CD8-positive, alpha-beta memory T cell (primary cell): ENCODE measurements around the gene SLC22A17. TPM values are rescaled to one million over a fixed set of nuclear protein-coding genes. Genes with fewer than 3 reads are reported as not detected.
"Not testable (repeated sequence)": the region's sequence is repeated elsewhere in the genome, so short reads cannot be mapped to it uniquely, and the experiment has no call there.

Experiments used
- CTCF ChIA-PET: fragments of 350-600 bp; sonication (Branson Sonifier 250); formaldehyde crosslinking; loops from one replicate; lab custom pipeline; 2021; ENCODE audit warnings: antibody characterized with exemption; lab: Charles Lee
- POLR2A ChIA-PET: fragments of 350-600 bp; sonication (Branson Sonifier 250); formaldehyde crosslinking; loops from one replicate; lab custom pipeline; 2021; ENCODE audit warnings: antibody characterized with exemption; lab: Charles Lee
- DNase-seq, 5 donors: peaks; one replicate each; pipeline versions ENCODE4 v3.0.0 to v3.0.0-alpha.2; 2020 to 2022; ENCODE audit warnings: mixed read lengths in 1 of 5
- H3K27ac ChIP-seq: one replicate; pipeline ENCODE4 v1.7.0; 2013; ENCODE audit warnings: low read depth, mild to moderate bottlenecking, low read length, moderate library complexity
- H3K27me3 ChIP-seq: 2 replicates; pipeline ENCODE4 v1.7.0; 2013; ENCODE audit warnings: low read length, mild to moderate bottlenecking; ENCODE audit not compliant: insufficient read depth, poor library complexity, severe bottlenecking
- H3K36me3 ChIP-seq: 2 replicates; pipeline ENCODE4 v1.7.0; 2013; ENCODE audit warnings: mild to moderate bottlenecking, low read length, moderate library complexity; ENCODE audit not compliant: insufficient read depth
- H3K4me1 ChIP-seq: 2 replicates; pipeline ENCODE4 v1.7.0; 2013; ENCODE audit warnings: mild to moderate bottlenecking, low read length, moderate library complexity; ENCODE audit not compliant: insufficient read depth
- H3K4me3 ChIP-seq: 2 replicates; pipeline ENCODE4 v1.7.0; 2013; ENCODE audit warnings: mild to moderate bottlenecking, low read length
- H3K9me3 ChIP-seq: 2 replicates; pipeline ENCODE4 v1.7.0; 2013; ENCODE audit warnings: mild to moderate bottlenecking, low read length
- H3K27ac Mint-ChIP-seq, 8 donors: one replicate each; pipeline ENCODE4 v1.8.0; 2020 to 2021; ENCODE audit warnings: mixed read lengths in 8 of 8, mild to moderate bottlenecking in 6 of 8, inconsistent platforms in 3 of 8, moderate library complexity in 3 of 8
- H3K27me3 Mint-ChIP-seq, 2 donors: one replicate each; pipeline ENCODE4 v1.8.0; 2020 to 2021; ENCODE audit warnings: mixed read lengths in 2 of 2, mild to moderate bottlenecking in 1 of 2, moderate library complexity in 1 of 2
- H3K36me3 Mint-ChIP-seq, 3 donors: one replicate each; pipeline ENCODE4 v1.8.0; 2020 to 2021; ENCODE audit warnings: mixed read lengths in 3 of 3, inconsistent platforms in 1 of 3, mild to moderate bottlenecking in 1 of 3
- H3K4me1 Mint-ChIP-seq, 3 donors: one replicate each; pipeline ENCODE4 v1.8.0; 2020 to 2021; ENCODE audit warnings: mixed read lengths in 3 of 3, inconsistent platforms in 1 of 3, mild to moderate bottlenecking in 1 of 3
- H3K4me3 Mint-ChIP-seq, 7 donors: one replicate each; pipeline ENCODE4 v1.8.0; 2020 to 2021; ENCODE audit warnings: mixed read lengths in 7 of 7, mild to moderate bottlenecking in 6 of 7, moderate library complexity in 4 of 7, inconsistent platforms in 2 of 7
- H3K9me3 Mint-ChIP-seq, 5 donors: one replicate each; pipeline ENCODE4 v1.8.0; 2020 to 2022; ENCODE audit warnings: mixed read lengths in 5 of 5, mild to moderate bottlenecking in 3 of 5, moderate library complexity in 2 of 5, inconsistent platforms in 1 of 5
- polyA plus RNA-seq: library from polyadenylated mRNA; unstranded; fragments of 300-500 nt; fragmentation: Illumina TruSeq; gene quantifications from one replicate; pipeline ENCODE4 v1.2.3, GENCODE V29; 2021
- total RNA-seq, 2 experiments: library from RNA; stranded (reverse); gene quantifications; one replicate each; pipeline ENCODE4 v1.2.3, GENCODE V29; 2021

The SLC22A17 gene
- total and polyA plus RNA-seq, 3 experiments from 2014 or later: 1.6 to 2.8 (median 2.6) TPM

- H3K4me1 Mint-ChIP-seq: no peaks in the 10 kb centered on the region
- no peak overlapping the region for H3K27ac Mint-ChIP-seq
- Histone ChIP-seq H3K9me3 (no peaks in the 10 kb centered on the region), H3K27ac (no peak overlapping the region), H3K4me1 (no peaks in the 10 kb centered on the region), H3K27me3 (no peaks in the 10 kb centered on the region), H3K4me3 (no peak overlapping the region), H3K36me3 (no peaks in the 10 kb centered on the region)
- ChIA-PET POLR2A (no interaction called here), CTCF (interaction anchor here (1.1 kb wide), 1 partner anchor 40 kb away, joined by 3 read pairs; no protein-coding TSS in a partner anchor)
- H3K36me3 Mint-ChIP-seq: peaks cover 0 to 3% (median 0%) of the 10 kb centered on the region in 3 donors
- peaks cover 11 to 69% of the 10 kb centered on the region in 2 donors for H3K27me3 Mint-ChIP-seq
- H3K4me3 Mint-ChIP-seq: no peak overlapping the region
- no peak for DNase-seq
- H3K9me3 Mint-ChIP-seq: peaks cover 0 to 4% (median 0%) of the 10 kb centered on the region in 5 donors
Measured at GRCh38 chr14:23339506-23340268, 13.0 kb downstream of the SLC22A17 start.

DNA sequence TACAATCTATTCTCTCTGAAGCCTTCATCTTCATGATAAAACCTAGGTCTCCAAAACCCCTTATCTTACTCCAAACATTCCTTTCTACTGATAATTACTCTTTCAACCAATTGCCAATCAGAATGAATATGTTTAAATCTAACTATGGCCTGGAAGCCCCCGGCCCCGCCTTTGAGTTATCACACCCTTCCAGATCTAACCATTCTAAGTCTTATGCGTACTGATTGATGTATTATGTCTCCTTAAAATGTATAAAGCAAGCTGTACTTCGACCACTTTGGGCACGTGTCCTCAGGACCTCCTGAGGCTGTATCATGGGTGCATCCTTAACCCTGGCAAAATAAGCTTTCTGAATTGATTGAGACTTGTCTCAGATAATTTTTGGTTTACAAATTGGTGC is 17.1 kb downstream of the SLC22A17 start:
- POLR2A ChIA-PET: no interaction called here
- Mint-ChIP-seq H3K9me3 (peaks cover 0 to 4% (median 0%) of the 10 kb centered on the region in 5 donors), H3K27ac (no peak overlapping the region), H3K27me3 (peaks cover 11 to 52% of the 10 kb centered on the region in 2 donors), H3K4me1 (no peaks in the 10 kb centered on the region), H3K36me3 (peaks cover 0 to 3% (median 0%) of the 10 kb centered on the region in 3 donors), H3K4me3 (no peak overlapping the region)
- no peak overlapping the region for H3K27ac ChIP-seq
- H3K27me3 ChIP-seq: no peaks in the 10 kb centered on the region
- CTCF ChIA-PET: interaction anchor here (1.0 kb wide), 1 partner anchor 9 kb away, joined by 5 read pairs; no protein-coding TSS in a partner anchor
- H3K4me1 ChIP-seq: no peaks in the 10 kb centered on the region
- H3K4me3 ChIP-seq: no peak overlapping the region
- no peak for DNase-seq
- no peaks in the 10 kb centered on the region for H3K9me3 ChIP-seq
- no peaks in the 10 kb centered on the region for H3K36me3 ChIP-seq

DNA sequence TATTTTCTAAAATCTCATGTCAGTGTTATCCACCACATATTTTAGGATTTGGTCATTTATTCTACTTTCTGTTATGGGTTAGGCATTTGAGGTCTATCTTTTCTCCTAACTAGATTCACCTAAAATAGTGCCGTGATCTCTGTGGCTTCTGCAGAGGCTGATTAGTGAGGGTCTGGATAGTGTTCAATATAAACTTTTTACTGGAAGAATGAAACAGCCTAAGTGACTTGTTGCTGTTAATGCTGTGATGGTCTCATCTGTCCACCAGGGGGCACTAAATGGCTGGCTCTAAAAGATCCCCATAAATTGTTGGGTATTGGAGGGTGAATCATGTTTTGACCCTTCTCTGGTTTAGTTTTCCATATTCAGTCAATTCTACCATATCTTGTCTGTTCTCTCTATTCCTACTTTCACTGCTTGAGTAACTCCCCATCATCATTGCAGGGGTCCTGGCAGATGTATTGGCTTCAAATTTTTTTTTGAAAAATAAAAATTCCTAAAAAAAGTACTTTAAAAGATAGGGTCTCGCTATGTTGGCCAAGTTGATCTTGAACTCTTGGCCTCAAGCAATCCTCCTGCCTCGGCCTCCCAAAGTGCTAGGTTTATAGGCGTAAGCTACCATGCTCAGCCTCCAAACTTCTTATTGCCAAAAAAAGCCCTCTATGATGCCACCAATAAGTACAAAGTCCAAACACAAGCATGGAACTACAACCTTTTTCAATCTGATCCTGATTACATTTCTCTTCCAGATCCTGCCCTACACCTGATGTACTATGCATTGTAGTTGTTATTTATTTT is 24.5 kb downstream of the SLC22A17 start:
- Histone ChIP-seq H3K4me1 (peaks cover 2% of the 10 kb centered on the region), H3K9me3 (no peaks in the 10 kb centered on the region), H3K27ac (no peak overlapping the region), H3K27me3 (no peaks in the 10 kb centered on the region), H3K4me3 (no peak overlapping the region), H3K36me3 (peaks cover 17% of the 10 kb centered on the region)
- H3K27ac Mint-ChIP-seq: peak overlapping the region in 2 of 8 donors; percentile 37 to 38
- POLR2A ChIA-PET: interaction anchor here (0.6 kb wide), 3 partner anchors 142 to 1742 kb away, joined by 4 to 7 read pairs (median 6); partner anchors contain the start of gene NGDN
- peak; percentile 37 to 74 (median 47) for DNase-seq
- CTCF ChIA-PET: interaction anchor here (1.0 to 2.5 kb wide), 4 partner anchors 51 to 215 kb away, joined by 3 to 23 read pairs (median 4); no protein-coding TSS in a partner anchor
- no peaks in the 10 kb centered on the region for H3K9me3 Mint-ChIP-seq
- H3K27me3 Mint-ChIP-seq: peaks cover 0 to under 1% of the 10 kb centered on the region in 2 donors
- peak overlapping the region in 1 of 7 donors; percentile 46 for H3K4me3 Mint-ChIP-seq
- H3K36me3 Mint-ChIP-seq: peaks cover 0 to 29% (median 3%) of the 10 kb centered on the region in 3 donors
- peaks cover 4 to 11% (median 6%) of the 10 kb centered on the region in 3 donors for H3K4me1 Mint-ChIP-seq

DNA sequence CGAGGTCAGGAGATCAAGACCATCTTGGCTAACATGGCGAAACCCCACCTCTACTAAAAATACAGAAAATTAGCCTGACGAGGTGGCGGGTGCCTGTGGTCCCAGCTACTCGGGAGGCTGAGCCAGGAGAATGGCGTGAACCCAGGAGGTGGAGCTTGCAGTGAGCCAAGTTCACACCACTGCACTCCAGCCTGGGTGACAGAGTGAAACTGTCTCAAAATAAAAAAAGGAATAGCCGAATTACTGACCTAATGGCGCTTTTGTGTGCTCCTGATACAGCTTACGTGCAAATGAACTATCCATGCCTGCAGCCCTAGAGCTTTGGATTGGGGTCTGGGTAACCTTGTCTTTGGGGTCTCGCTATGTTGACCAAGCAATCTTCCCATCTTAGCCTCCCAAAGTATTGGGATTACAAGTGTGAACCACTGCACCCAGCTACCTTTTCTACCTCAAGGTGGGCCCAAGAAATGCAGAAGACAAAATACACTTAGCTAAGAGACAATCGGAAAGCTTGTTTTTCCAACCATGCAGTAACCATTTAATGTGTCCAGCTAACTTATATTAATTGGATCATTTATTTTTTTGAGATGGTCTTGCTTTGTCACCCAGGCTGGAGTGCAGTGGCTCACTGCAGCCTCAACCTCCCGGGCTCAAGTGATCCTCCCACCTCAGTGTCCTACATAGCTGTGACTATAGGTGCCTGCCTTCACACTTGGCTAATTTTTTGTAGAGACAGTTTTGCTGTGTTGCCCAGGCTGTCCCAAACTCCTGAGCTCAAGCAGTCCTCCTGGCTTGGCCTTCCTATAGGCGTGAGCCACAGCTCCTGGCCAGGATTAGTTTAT is 26.0 kb downstream of the SLC22A17 start:
- Histone ChIP-seq H3K27me3 (no peaks in the 10 kb centered on the region), H3K9me3 (no peaks in the 10 kb centered on the region), H3K27ac (no peak overlapping the region), H3K36me3 (peaks cover 20% of the 10 kb centered on the region), H3K4me3 (no peak overlapping the region), H3K4me1 (peaks cover 13% of the 10 kb centered on the region)
- H3K4me3 Mint-ChIP-seq: peak overlapping the region in 1 of 7 donors; percentile 31
- no peaks in the 10 kb centered on the region for H3K9me3 Mint-ChIP-seq
- peaks cover 17 to 24% (median 19%) of the 10 kb centered on the region in 3 donors for H3K4me1 Mint-ChIP-seq
- no peak for DNase-seq
- ChIA-PET CTCF (interaction anchor here (1.1 to 2.5 kb wide), 9 partner anchors 9 to 68 kb away, joined by 3 to 23 read pairs (median 5); partner anchors contain the start of genes HOMEZ and PPP1R3E), POLR2A (no interaction called here)
- H3K27ac Mint-ChIP-seq: peak overlapping the region in 2 of 8 donors; percentile 22 to 41
- peaks cover 0 to 42% (median 6%) of the 10 kb centered on the region in 3 donors for H3K36me3 Mint-ChIP-seq
- peaks cover 0 to 3% of the 10 kb centered on the region in 2 donors for H3K27me3 Mint-ChIP-seq

DNA sequence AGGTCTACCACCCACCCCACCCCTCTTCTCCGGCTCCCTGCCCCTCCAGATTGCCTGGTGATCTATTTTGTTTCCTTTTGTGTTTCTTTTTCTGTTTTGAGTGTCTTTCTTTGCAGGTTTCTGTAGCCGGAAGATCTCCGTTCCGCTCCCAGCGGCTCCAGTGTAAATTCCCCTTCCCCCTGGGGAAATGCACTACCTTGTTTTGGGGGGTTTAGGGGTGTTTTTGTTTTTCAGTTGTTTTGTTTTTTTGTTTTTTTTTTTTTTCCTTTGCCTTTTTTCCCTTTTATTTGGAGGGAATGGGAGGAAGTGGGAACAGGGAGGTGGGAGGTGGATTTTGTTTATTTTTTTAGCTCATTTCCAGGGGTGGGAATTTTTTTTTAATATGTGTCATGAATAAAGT is 26.9 kb downstream of the SLC22A17 start:
- H3K4me3 ChIP-seq, H3K9me3 ChIP-seq, POLR2A ChIA-PET, H3K27ac ChIP-seq, H3K9me3 Mint-ChIP-seq, H3K27me3 Mint-ChIP-seq, DNase-seq, H3K27me3 ChIP-seq: not testable (repeated sequence)
- Histone ChIP-seq H3K4me1 (peaks cover 13% of the 10 kb centered on the region), H3K36me3 (peaks cover 20% of the 10 kb centered on the region)
- peaks cover 0 to 44% (median 6%) of the 10 kb centered on the region in 3 donors for H3K36me3 Mint-ChIP-seq
- CTCF ChIA-PET: interaction anchor here (1.2 to 2.5 kb wide), 2 partner anchors 53 to 61 kb away, joined by 5 to 23 read pairs; no protein-coding TSS in a partner anchor
- peak overlapping the region in 1 of 7 donors; percentile 0 for H3K4me3 Mint-ChIP-seq
- H3K27ac Mint-ChIP-seq: peak overlapping the region in 3 of 8 donors; percentile 22 to 56 (median 46)
- H3K4me1 Mint-ChIP-seq: peaks cover 19 to 25% (median 20%) of the 10 kb centered on the region in 3 donors

- peak overlapping the region in 1 of 7 donors; percentile 35 for H3K4me3 Mint-ChIP-seq
- Histone ChIP-seq H3K27ac (no peak overlapping the region), H3K27me3 (no peaks in the 10 kb centered on the region), H3K4me3 (no peak overlapping the region), H3K36me3 (peaks cover 20% of the 10 kb centered on the region), H3K9me3 (no peaks in the 10 kb centered on the region), H3K4me1 (peaks cover 20% of the 10 kb centered on the region)
- peaks cover 0 to 3% of the 10 kb centered on the region in 2 donors for H3K27me3 Mint-ChIP-seq
- H3K4me1 Mint-ChIP-seq: peaks cover 26 to 33% (median 28%) of the 10 kb centered on the region in 3 donors
- CTCF ChIA-PET: no interaction called here
- peak overlapping the region in 2 of 8 donors; percentile 7 to 88 for H3K27ac Mint-ChIP-seq
- H3K9me3 Mint-ChIP-seq: no peaks in the 10 kb centered on the region
- peaks cover 0 to 44% (median 6%) of the 10 kb centered on the region in 3 donors for H3K36me3 Mint-ChIP-seq
- POLR2A ChIA-PET: no interaction called here
- no peak for DNase-seq
Measured at GRCh38 chr14:23324993-23325392, 27.7 kb downstream of the SLC22A17 start.

DNA sequence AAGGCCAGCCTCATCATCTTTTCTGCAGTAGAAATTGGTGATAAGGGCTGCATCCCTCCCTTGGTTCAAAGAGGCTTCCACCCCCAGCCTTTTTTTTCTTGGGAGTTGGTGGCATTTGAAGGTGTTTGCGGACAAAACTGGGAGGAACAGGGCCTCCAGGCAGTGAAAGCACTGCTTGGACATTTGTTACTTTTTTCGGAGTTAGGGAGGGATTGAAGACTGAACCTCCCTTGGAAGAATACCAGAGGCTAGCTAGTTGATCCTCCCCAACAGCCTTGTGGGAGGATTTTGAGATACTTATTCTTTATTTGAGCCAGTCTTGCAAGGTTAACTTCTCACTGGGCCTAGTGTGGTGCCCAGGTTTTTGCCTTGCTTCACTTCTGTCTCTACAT is 28.2 kb downstream of the SLC22A17 start:
- peak overlapping the region in 1 of 8 donors; percentile 7 for H3K27ac Mint-ChIP-seq

More for the DNA sequence above, 28.2 kb downstream of the SLC22A17 start:
- peaks cover 23% of the 10 kb centered on the region for H3K4me1 ChIP-seq
- Mint-ChIP-seq H3K4me1 (peaks cover 30 to 38% (median 31%) of the 10 kb centered on the region in 3 donors), H3K36me3 (peaks cover 0 to 44% (median 6%) of the 10 kb centered on the region in 3 donors), H3K9me3 (no peaks in the 10 kb centered on the region), H3K27me3 (peaks cover 0 to 3% of the 10 kb centered on the region in 2 donors), H3K4me3 (peak overlapping the region in 1 of 7 donors; percentile 35)
- no peak overlapping the region for H3K27ac ChIP-seq
- no peaks in the 10 kb centered on the region for H3K27me3 ChIP-seq
- H3K4me3 ChIP-seq: no peak overlapping the region
- DNase-seq: no peak
- H3K36me3 ChIP-seq: peaks cover 20% of the 10 kb centered on the region
- CTCF ChIA-PET: interaction anchor here (0.7 kb wide), 1 partner anchor 14 kb away, joined by 3 read pairs; no protein-coding TSS in a partner anchor
- POLR2A ChIA-PET: interaction anchor here (5.0 kb wide), 1 partner anchor 22 kb away, joined by 146 read pairs; the partner anchor contains the start of gene PPP1R3E
- no peaks in the 10 kb centered on the region for H3K9me3 ChIP-seq
